Osteoblast (primary cell): Measurements from ENCODE around the gene TENM4. TPM values are rescaled to one million over a fixed set of nuclear protein-coding genes. Genes with fewer than 3 reads are reported as not detected.
A peak's percentile ranks its signal among the peaks of the same experiment; 100 is the strongest.

Experiments
- DNase-seq: peaks from one replicate; pipeline ENCODE4 v3.0.0; 2011; ENCODE audit warnings: low spot score, mixed read lengths; ENCODE audit not compliant: insufficient read length; ENCODE audit errors: missing footprints
- H2AFZ ChIP-seq: 2 replicates; pipeline ENCODE4 v1.6.0; 2011; ENCODE audit warnings: mild to moderate bottlenecking, low read length
- H3K27ac ChIP-seq: 2 replicates; pipeline ENCODE4 v1.5.1; 2011; ENCODE audit warnings: mild to moderate bottlenecking, low read depth, low read length, moderate library complexity
- H3K27me3 ChIP-seq: 2 replicates; pipeline ENCODE4 v1.6.0; 2012; ENCODE audit warnings: mild to moderate bottlenecking, control low read depth, inconsistent platforms, low read length, moderate library complexity; ENCODE audit not compliant: insufficient read depth
- H3K36me3 ChIP-seq: 2 replicates; pipeline ENCODE4 v1.5.1; 2011; ENCODE audit warnings: mild to moderate bottlenecking, low read length, control low read depth, moderate library complexity; ENCODE audit not compliant: insufficient read depth
- H3K4me1 ChIP-seq: 2 replicates; pipeline ENCODE4 v1.5.1; 2011; ENCODE audit warnings: mild to moderate bottlenecking, low read length, control low read depth, moderate library complexity; ENCODE audit not compliant: insufficient read depth
- H3K4me2 ChIP-seq: 2 replicates; pipeline ENCODE4 v1.6.0; 2011; ENCODE audit warnings: mild to moderate bottlenecking, low read length; ENCODE audit not compliant: insufficient read depth
- H3K4me3 ChIP-seq: fragments of 200-600 bp; sonication (generic); 3 replicates; pipeline ENCODE4 v1.5.1; 2012; ENCODE audit warnings: mild to moderate bottlenecking, low read length, inconsistent platforms; ENCODE audit not compliant: insufficient read depth
- H3K79me2 ChIP-seq: 2 replicates; pipeline ENCODE4 v1.6.0; 2012; ENCODE audit warnings: mild to moderate bottlenecking, low read length, control low read depth, inconsistent platforms; ENCODE audit not compliant: insufficient read depth
- H3K9me3 ChIP-seq: 2 replicates; pipeline ENCODE4 v1.5.1; 2011; ENCODE audit warnings: low read depth, low read length, control low read depth
- H4K20me1 ChIP-seq: 2 replicates; pipeline ENCODE4 v1.6.0; 2012; ENCODE audit warnings: mild to moderate bottlenecking, low read length, control low read depth; ENCODE audit not compliant: insufficient read depth
- CTCF ChIP-seq: IDR thresholded peaks from 2 replicates; pipeline ENCODE4 v1.5.1; 2011; ENCODE audit warnings: mild to moderate bottlenecking, low read depth, low read length, moderate library complexity; ENCODE audit errors: extremely low read depth
- total RNA-seq: library from RNA; depleted of rRNA; stranded (reverse); fragments of >200 nt; gene quantifications from 2 replicates; pipeline ENCODE4 v1.2.3, GENCODE V29; 2012

Gene TENM4
- total RNA-seq = 63.3 and 76.9 TPM in 2 replicates

GRCh38 chr11:79440571-79441460, at the start of gene TENM4:
Gene TENM4 (minus strand): TSS chr11:79441030. CDS start chr11:79069944, 371,086 bp downstream.
- H3K4me3 ChIP-seq = peak within 1 kb of the TSS; percentile 78
- H3K4me1 ChIP-seq = peaks cover 23% of the 10 kb centered on the region
- peak; percentile 93 for DNase-seq
- H3K9me3 ChIP-seq = no peaks in the 10 kb centered on the region
- no peaks in the 10 kb centered on the region for H4K20me1 ChIP-seq
- TF ChIP-seq CTCF = peak; percentile 26
- H3K4me2 ChIP-seq = peak within 1 kb of the TSS; percentile 77
- H3K27ac ChIP-seq = peak within 1 kb of the TSS; percentile 56
- H3K27me3 ChIP-seq = peaks cover 38% of the 10 kb centered on the region
- peaks cover 13% of the 10 kb centered on the region for H3K79me2 ChIP-seq
- H2AFZ ChIP-seq = peak within 1 kb of the TSS; percentile 81
- no peaks in the 10 kb centered on the region for H3K36me3 ChIP-seq

GRCh38 chr11:79488286-79488685, 47.5 kb upstream of the TENM4 start:
- no peak for TF ChIP-seq CTCF
- no peak overlapping the region for H3K27ac ChIP-seq
- H3K79me2 ChIP-seq = no peaks in the 10 kb centered on the region
- no peaks in the 10 kb centered on the region for H4K20me1 ChIP-seq
- H3K36me3 ChIP-seq = no peaks in the 10 kb centered on the region
- H3K9me3 ChIP-seq = no peaks in the 10 kb centered on the region
- no peak overlapping the region for H3K4me2 ChIP-seq
- no peak for DNase-seq
- H3K27me3 ChIP-seq = no peaks in the 10 kb centered on the region
- no peaks in the 10 kb centered on the region for H3K4me1 ChIP-seq
- no peak overlapping the region for H3K4me3 ChIP-seq
- H2AFZ ChIP-seq = no peak overlapping the region

GRCh38 chr11:79487412-79487811, 46.6 kb upstream of the TENM4 start:
- TF ChIP-seq CTCF = no peak

GRCh38 chr11:79486242-79486984, 45.6 kb upstream of the TENM4 start:
- Histone ChIP-seq H3K27me3 (no peaks in the 10 kb centered on the region), H4K20me1 (no peaks in the 10 kb centered on the region), H3K4me1 (no peaks in the 10 kb centered on the region), H3K36me3 (no peaks in the 10 kb centered on the region), H3K4me3 (no peak overlapping the region), H3K79me2 (no peaks in the 10 kb centered on the region), H2AFZ (no peak overlapping the region), H3K9me3 (no peaks in the 10 kb centered on the region), H3K4me2 (no peak overlapping the region), H3K27ac (no peak overlapping the region)
- DNase-seq = no peak
- TF ChIP-seq CTCF = no peak

More at GRCh38 chr11:79487412-79487811, 46.6 kb upstream of the TENM4 start:
- Histone ChIP-seq H3K36me3 (no peaks in the 10 kb centered on the region), H3K27ac (no peak overlapping the region), H3K4me3 (no peak overlapping the region), H2AFZ (no peak overlapping the region), H3K4me1 (no peaks in the 10 kb centered on the region), H4K20me1 (no peaks in the 10 kb centered on the region), H3K79me2 (no peaks in the 10 kb centered on the region), H3K9me3 (no peaks in the 10 kb centered on the region), H3K27me3 (no peaks in the 10 kb centered on the region), H3K4me2 (no peak overlapping the region)
- DNase-seq = no peak
